SK-N-SH (cell line): Measurements from ENCODE around the gene CD302. TPM values are rescaled to one million over a fixed set of nuclear protein-coding genes. Genes with fewer than 3 reads are reported as not detected.

ENCODE experiments used
- CTCF ChIA-PET: fragments of 300-600, 350-600 bp; formaldehyde crosslinking; extraction: SDS; loops from one replicate; lab custom pipeline; 2021; lab: Yijun Ruan, JAX
- POLR2A ChIA-PET: fragments of 350-600 bp; sonication (Branson Sonifier 250); formaldehyde crosslinking; extraction: SDS; loops from one replicate; lab custom pipeline; 2020; ENCODE audit warnings: antibody characterized with exemption, inconsistent platforms; lab: Yijun Ruan, JAX
- DNase-seq: peaks from one replicate; pipeline ENCODE4 v3.0.0; 2012
- H2AFZ ChIP-seq: fragments of 200-600 bp; sonication (generic); 2 replicates; pipeline ENCODE4 v1.8.1; 2016; ENCODE audit warnings: antibody characterized with exemption, mild to moderate bottlenecking, low read depth
- H3F3A ChIP-seq: fragments of 200-600 bp; sonication (generic); replicated peaks from 2 replicates; pipeline ENCODE3; 2016; ENCODE audit warnings: antibody characterized with exemption, mild to moderate bottlenecking; ENCODE audit not compliant: insufficient read depth
- H3K27ac ChIP-seq, 2 experiments: fragments of 200-500 bp in 1 of 2; fragments of 200-600 bp in 1 of 2; sonication (Bioruptor generic) in 1 of 2; sonication (generic), shearing (Covaris generic) in 1 of 2; 2 replicates each; pipeline versions ENCODE4 v1.5.1 to v1.6.1; 2014 to 2016; ENCODE audit warnings: low read depth in 2 of 2, inconsistent platforms in 1 of 2, low read length in 1 of 2, mild to moderate bottlenecking in 1 of 2, mixed read lengths in 1 of 2
- H3K27me3 ChIP-seq: fragments of 200-600 bp; sonication (generic), shearing (Covaris generic); 2 replicates; pipeline ENCODE4 v1.6.1; 2016; ENCODE audit warnings: mixed run types; ENCODE audit not compliant: insufficient read depth
- H3K36me3 ChIP-seq, 2 experiments: fragments of 200-500 bp in 1 of 2; fragments of 200-600 bp in 1 of 2; sonication (Bioruptor generic) in 1 of 2; sonication (generic) in 1 of 2; replicated peaks in 1 of 2; 2 replicates each; pipeline versions ENCODE3 to v1.5.1; 2014 to 2016; ENCODE audit warnings: low read length in 1 of 2, mild to moderate bottlenecking in 1 of 2; ENCODE audit not compliant: insufficient read depth in 2 of 2, control insufficient read depth in 1 of 2
- H3K4me1 ChIP-seq, 2 experiments: fragments of 200-500 bp in 1 of 2; fragments of 200-600 bp in 1 of 2; sonication (Bioruptor generic) in 1 of 2; sonication (generic), shearing (Covaris generic) in 1 of 2; 2 replicates each; pipeline versions ENCODE4 v1.5.1 to v1.6.1; 2014 to 2016; ENCODE audit warnings: low read depth in 1 of 2, low read length in 1 of 2, mixed run types in 1 of 2; ENCODE audit not compliant: insufficient read depth in 2 of 2, control insufficient read depth in 1 of 2
- H3K4me2 ChIP-seq: fragments of 200-600 bp; sonication (generic), shearing (Covaris generic); 2 replicates; pipeline ENCODE4 v1.6.1; 2017; ENCODE audit warnings: mixed run types
- H3K4me3 ChIP-seq, 2 experiments: fragments of 200-500 bp in 1 of 2; fragments of 200-600 bp in 1 of 2; sonication (Bioruptor generic) in 1 of 2; sonication (generic), shearing (Covaris generic) in 1 of 2; 2 replicates each; pipeline versions ENCODE4 v1.5.1 to v1.8.1; 2014 to 2016; ENCODE audit warnings: low read depth in 2 of 2, inconsistent platforms in 1 of 2, low read length in 1 of 2, mild to moderate bottlenecking in 1 of 2, mixed read lengths in 1 of 2, moderate library complexity in 1 of 2
- H3K79me2 ChIP-seq: fragments of 200-600 bp; sonication (generic); 2 replicates; pipeline ENCODE4 v1.8.1; 2017; ENCODE audit warnings: mild to moderate bottlenecking; ENCODE audit not compliant: insufficient read depth
- H3K9ac ChIP-seq: fragments of 200-600 bp; sonication (generic); 2 replicates; pipeline ENCODE4 v1.6.1; 2017; ENCODE audit warnings: mixed run types
- H3K9me2 ChIP-seq: fragments of 200-600 bp; sonication (generic); 2 replicates; pipeline ENCODE4 v1.6.1; 2017; ENCODE audit warnings: mixed run types
- H3K9me3 ChIP-seq: fragments of 200-600 bp; sonication (generic); 2 replicates; pipeline ENCODE4 v1.6.1; 2017; ENCODE audit warnings: mixed run types, mild to moderate bottlenecking, moderate library complexity
- H4K20me1 ChIP-seq: fragments of 200-600 bp; sonication (generic); 2 replicates; pipeline ENCODE4 v1.6.1; 2017; ENCODE audit warnings: mild to moderate bottlenecking, mixed run types; ENCODE audit not compliant: insufficient read depth
- ELF1 ChIP-seq: IDR thresholded peaks from 2 replicates; pipeline ENCODE4 v1.4.0; 2012
- EP300 ChIP-seq, 2 experiments: IDR thresholded peaks; 2 replicates each; pipeline versions ENCODE4 v1.4.0 to v1.6.1; 2012; ENCODE audit warnings: borderline replicate concordance in 1 of 2, low read depth in 1 of 2, low read length in 1 of 2
- EZH2phosphoT487 ChIP-seq: fragments of 200-600 bp; sonication (generic); IDR thresholded peaks from 2 replicates; pipeline ENCODE4 v1.6.1; 2017; ENCODE audit warnings: low read depth, mixed run types, mild to moderate bottlenecking, antibody characterized with exemption, moderate library complexity, borderline replicate concordance
- FOXM1 ChIP-seq: IDR thresholded peaks from 2 replicates; pipeline ENCODE4 v1.4.0; 2012; ENCODE audit warnings: low read depth, mild to moderate bottlenecking
- GABPA ChIP-seq: IDR thresholded peaks from 2 replicates; pipeline ENCODE4 v1.4.0; 2012; ENCODE audit warnings: low read depth, mild to moderate bottlenecking
- MEF2A ChIP-seq: IDR thresholded peaks from 2 replicates; pipeline ENCODE4 v1.4.0; 2012; ENCODE audit warnings: low read depth, borderline replicate concordance
- NFIC ChIP-seq: IDR thresholded peaks from 2 replicates; pipeline ENCODE4 v1.4.0; 2012; ENCODE audit warnings: borderline replicate concordance
- PBX3 ChIP-seq: IDR thresholded peaks from 2 replicates; pipeline ENCODE4; 2012
- POLR2AphosphoS5 ChIP-seq: IDR thresholded peaks from 2 replicates; pipeline ENCODE4 v1.6.1; 2012; ENCODE audit warnings: low read depth, low read length
- RAD21 ChIP-seq: IDR thresholded peaks from 2 replicates; pipeline ENCODE4 v1.6.1; 2012; ENCODE audit warnings: mild to moderate bottlenecking, low read length
- RFX5 ChIP-seq: IDR thresholded peaks from 2 replicates; pipeline ENCODE4 v1.6.1; 2012; ENCODE audit warnings: mild to moderate bottlenecking, improper control_type of control experiment, low read length
- RXRA ChIP-seq: IDR thresholded peaks from 2 replicates; pipeline ENCODE4 v1.4.0; 2012; ENCODE audit warnings: low read depth, mild to moderate bottlenecking, borderline replicate concordance
- SMC3 ChIP-seq: IDR thresholded peaks from 2 replicates; pipeline ENCODE4 v1.6.1; 2012; ENCODE audit warnings: low read depth, low read length, improper control_type of control experiment
- TEAD4 ChIP-seq: IDR thresholded peaks from 2 replicates; pipeline ENCODE4 v1.4.0; 2012; ENCODE audit warnings: mild to moderate bottlenecking, borderline replicate concordance; ENCODE audit not compliant: insufficient read depth
- ZBTB33 ChIP-seq: IDR thresholded peaks from 2 replicates; pipeline ENCODE4 v1.4.0; 2012; ENCODE audit warnings: low read depth, borderline replicate concordance
- WGBS: methylation state at CpG from one replicate; pipeline ENCODE4 v1.1.6; 2017; ENCODE audit warnings: low lambda C conversion rate; 5-methylcytosine and 5-hydroxymethylcytosine counted together
- polyA plus RNA-seq, 3 experiments: library from polyadenylated mRNA; depleted of rRNA; stranded (reverse); fragments of >200 nt; gene quantifications; 2 replicates each; pipeline ENCODE4 v1.2.3, GENCODE V29; 2012
- TF ChIP-seq, protein P1 (sequence below): IDR thresholded peaks from 2 replicates; pipeline ENCODE4 v1.4.0; 2012; ENCODE audit warnings: low read depth

Gene CD302
- polyA plus RNA-seq, 1 of the 3 experiments (the other 2 are of a cell fraction), result 4.4 TPM

- POLR2A ChIA-PET, result interaction anchor here (0.7 kb wide), 2 partner anchors 9 to 18 kb away, joined by 3 to 5 read pairs; no protein-coding TSS in a partner anchor
- peaks cover 100% of the 10 kb centered on the region for H3K79me2 ChIP-seq
- no peak overlapping the region for H3K4me2 ChIP-seq
- H3K9ac ChIP-seq, result no peak overlapping the region
- peaks cover 75 to 76% of the 10 kb centered on the region in 2 experiments for H3K36me3 ChIP-seq
- H3K27ac ChIP-seq, result no peak overlapping the region
- no peaks in the 10 kb centered on the region for H3K27me3 ChIP-seq
- WGBS, result 97% methylated on average over 5 of the region's 11 CpGs
- H3F3A ChIP-seq, result peaks cover 12% of the 10 kb centered on the region
- CTCF ChIA-PET, result interaction anchor here (1.1 to 1.3 kb wide), 3 partner anchors 10 to 26 kb away, joined by 3 to 4 read pairs (median 3); partner anchors contain the start of gene MARCHF7
- TF ChIP-seq ZBTB33, result no peak
- no peak for TF ChIP-seq PBX3
- no peak for TF ChIP-seq MEF2A
- TF ChIP-seq RXRA, result no peak
- no peak for TF ChIP-seq TEAD4
- no peak for TF ChIP-seq SMC3
- TF ChIP-seq EP300 (IDR thresholded peaks at IDR 0.05; ENCODE audit: borderline replicate concordance in 1 of 2, low read depth in 1 of 2, low read length in 1 of 2), result no peak
- no peak for TF ChIP-seq GABPA
- TF ChIP-seq POLR2AphosphoS5, result no peak
- no peak for TF ChIP-seq EZH2phosphoT487
- no peak for TF ChIP-seq ELF1
- TF ChIP-seq RAD21, result no peak
- no peak for TF ChIP-seq RFX5
- no peak for TF ChIP-seq FOXM1
- TF ChIP-seq, protein P1, sequence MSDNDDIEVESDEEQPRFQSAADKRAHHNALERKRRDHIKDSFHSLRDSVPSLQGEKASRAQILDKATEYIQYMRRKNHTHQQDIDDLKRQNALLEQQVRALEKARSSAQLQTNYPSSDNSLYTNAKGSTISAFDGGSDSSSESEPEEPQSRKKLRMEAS, result no peak
- no peak for TF ChIP-seq NFIC
- no peak overlapping the region for H2AFZ ChIP-seq
- H3K4me3 ChIP-seq, result no peak overlapping the region
- H3K4me1 ChIP-seq, result no peaks in the 10 kb centered on the region
- no peak for DNase-seq
- H3K9me2 ChIP-seq, result no peaks in the 10 kb centered on the region
- H3K9me3 ChIP-seq, result no peaks in the 10 kb centered on the region; the same call in 1 of the 2 replicates
- H4K20me1 ChIP-seq, result peaks cover 95% of the 10 kb centered on the region
These were observed 60.1 kb downstream of the CD302 start for GRCh38 chr2:159737917-159738296.
